NCI-H345 treated with DMSO at 0.1 percent for 48 hours (cell line): ENCODE data around the gene TEX44.
"Not testable (repeated sequence)": the region's sequence is repeated elsewhere in the genome, so short reads cannot be mapped to it uniquely, and the experiment has no call there.

Experiments used
- DNase-seq: peaks from one replicate; lab custom pipeline; 2025; ENCODE audit not compliant: unreplicated experiment; lab: John Stamatoyannopoulos, UW

TEX44 gene

GRCh38 chr2:231592636-231593145, at the start of gene TEX44:
Gene TEX44, plus strand, starts transcription at chr2:231592864. Its CDS starts 88 bp downstream, at chr2:231592952.
- DNase-seq, result no peak

- DNase-seq, result no peak
These were observed 47.4 kb upstream of the TEX44 start for GRCh38 chr2:231545105-231545902.

- no peak for DNase-seq
These were observed 46.5 kb upstream of the TEX44 start for GRCh38 chr2:231546014-231546715.

GRCh38 chr2:231547315-231548110, 45.2 kb upstream of the TEX44 start:
- DNase-seq, result no peak

GRCh38 chr2:231548752-231549151, 43.9 kb upstream of the TEX44 start:
- no peak for DNase-seq

GRCh38 chr2:231549446-231550239, 43.0 kb upstream of the TEX44 start:
- no peak for DNase-seq

- DNase-seq, result no peak
These were observed 39.9 kb upstream of the TEX44 start for GRCh38 chr2:231552752-231553151.

- no peak for DNase-seq
These were observed 38.3 kb upstream of the TEX44 start for GRCh38 chr2:231554327-231554726.

GRCh38 chr2:231554748-231555545, 37.7 kb upstream of the TEX44 start:
- DNase-seq, result no peak

GRCh38 chr2:231556496-231556895, 36.2 kb upstream of the TEX44 start:
- DNase-seq, result not testable (repeated sequence)

- DNase-seq, result no peak
These were observed 35.7 kb upstream of the TEX44 start for GRCh38 chr2:231556981-231557380.

- peak; percentile 7 for DNase-seq
These were observed 35.0 kb upstream of the TEX44 start for GRCh38 chr2:231557571-231558217.

GRCh38 chr2:231563378-231563961, 29.2 kb upstream of the TEX44 start:
- DNase-seq, result peak; percentile 12

GRCh38 chr2:231565887-231566594, 26.6 kb upstream of the TEX44 start:
- DNase-seq, result no peak

GRCh38 chr2:231567159-231567558, 25.5 kb upstream of the TEX44 start:
- DNase-seq, result no peak

GRCh38 chr2:231568098-231568784, 24.4 kb upstream of the TEX44 start:
- DNase-seq, result no peak

GRCh38 chr2:231568785-231569435, 23.8 kb upstream of the TEX44 start:
- peak; percentile 14 for DNase-seq
